ENCODE data around the gene COL18A1.

DNA sequence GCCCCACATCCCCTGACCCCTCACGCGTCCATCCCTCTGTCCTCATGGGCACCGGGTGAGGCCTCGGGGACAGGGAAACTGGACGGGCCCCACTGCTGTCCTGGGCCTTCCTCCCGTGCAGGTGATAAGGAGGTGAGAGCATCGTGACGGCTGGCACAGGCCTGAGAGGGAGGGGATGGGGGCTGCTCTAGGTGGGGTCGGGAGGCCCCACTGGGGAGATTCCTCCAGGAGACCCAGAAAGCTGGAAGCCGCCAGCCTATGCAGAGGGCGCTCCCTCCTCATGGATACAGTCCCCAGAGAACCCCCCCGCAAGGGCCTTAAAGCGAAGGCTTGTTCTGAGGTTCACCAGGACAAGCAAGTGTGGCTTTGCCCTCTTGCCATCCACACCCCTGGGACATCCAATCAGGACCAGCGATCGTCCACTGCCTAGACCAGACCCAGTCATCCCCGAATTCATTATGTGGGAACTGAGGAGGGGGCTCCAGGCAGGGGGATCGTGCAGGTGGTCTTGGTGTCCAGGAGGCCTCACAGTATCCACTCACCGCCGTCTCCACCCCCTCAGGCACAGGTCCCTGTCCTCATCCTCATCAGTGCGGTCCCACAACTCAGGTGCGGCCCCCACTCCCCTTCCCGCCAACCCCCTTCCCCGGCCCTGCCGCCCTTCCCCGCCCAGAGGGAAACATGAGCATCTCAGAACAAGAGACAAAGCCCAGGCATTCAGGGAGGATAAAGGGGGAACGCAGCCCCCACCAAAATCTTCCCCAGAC lies 45.3 kb upstream of the COL18A1 start:
- TF ChIP-seq, protein P1, sequence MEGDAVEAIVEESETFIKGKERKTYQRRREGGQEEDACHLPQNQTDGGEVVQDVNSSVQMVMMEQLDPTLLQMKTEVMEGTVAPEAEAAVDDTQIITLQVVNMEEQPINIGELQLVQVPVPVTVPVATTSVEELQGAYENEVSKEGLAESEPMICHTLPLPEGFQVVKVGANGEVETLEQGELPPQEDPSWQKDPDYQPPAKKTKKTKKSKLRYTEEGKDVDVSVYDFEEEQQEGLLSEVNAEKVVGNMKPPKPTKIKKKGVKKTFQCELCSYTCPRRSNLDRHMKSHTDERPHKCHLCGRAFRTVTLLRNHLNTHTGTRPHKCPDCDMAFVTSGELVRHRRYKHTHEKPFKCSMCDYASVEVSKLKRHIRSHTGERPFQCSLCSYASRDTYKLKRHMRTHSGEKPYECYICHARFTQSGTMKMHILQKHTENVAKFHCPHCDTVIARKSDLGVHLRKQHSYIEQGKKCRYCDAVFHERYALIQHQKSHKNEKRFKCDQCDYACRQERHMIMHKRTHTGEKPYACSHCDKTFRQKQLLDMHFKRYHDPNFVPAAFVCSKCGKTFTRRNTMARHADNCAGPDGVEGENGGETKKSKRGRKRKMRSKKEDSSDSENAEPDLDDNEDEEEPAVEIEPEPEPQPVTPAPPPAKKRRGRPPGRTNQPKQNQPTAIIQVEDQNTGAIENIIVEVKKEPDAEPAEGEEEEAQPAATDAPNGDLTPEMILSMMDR (conservative IDR thresholded peaks at IDR 0.05; ENCODE audit: low read length) = no peak
- no peak for TF ChIP-seq EZH2phosphoT487 (IDR thresholded peaks at IDR 0.05; ENCODE audit: borderline replicate concordance)

Data from Loucy (cell line).